Measurements from ENCODE around the gene GMPR2.

Gene GMPR2

GRCh38 chr14:24254630-24255392, 22.1 kb downstream of the GMPR2 start:
- no peak for DNase-seq

GRCh38 chr14:24255438-24255837, 22.7 kb downstream of the GMPR2 start:
- no peak for DNase-seq

DNA sequence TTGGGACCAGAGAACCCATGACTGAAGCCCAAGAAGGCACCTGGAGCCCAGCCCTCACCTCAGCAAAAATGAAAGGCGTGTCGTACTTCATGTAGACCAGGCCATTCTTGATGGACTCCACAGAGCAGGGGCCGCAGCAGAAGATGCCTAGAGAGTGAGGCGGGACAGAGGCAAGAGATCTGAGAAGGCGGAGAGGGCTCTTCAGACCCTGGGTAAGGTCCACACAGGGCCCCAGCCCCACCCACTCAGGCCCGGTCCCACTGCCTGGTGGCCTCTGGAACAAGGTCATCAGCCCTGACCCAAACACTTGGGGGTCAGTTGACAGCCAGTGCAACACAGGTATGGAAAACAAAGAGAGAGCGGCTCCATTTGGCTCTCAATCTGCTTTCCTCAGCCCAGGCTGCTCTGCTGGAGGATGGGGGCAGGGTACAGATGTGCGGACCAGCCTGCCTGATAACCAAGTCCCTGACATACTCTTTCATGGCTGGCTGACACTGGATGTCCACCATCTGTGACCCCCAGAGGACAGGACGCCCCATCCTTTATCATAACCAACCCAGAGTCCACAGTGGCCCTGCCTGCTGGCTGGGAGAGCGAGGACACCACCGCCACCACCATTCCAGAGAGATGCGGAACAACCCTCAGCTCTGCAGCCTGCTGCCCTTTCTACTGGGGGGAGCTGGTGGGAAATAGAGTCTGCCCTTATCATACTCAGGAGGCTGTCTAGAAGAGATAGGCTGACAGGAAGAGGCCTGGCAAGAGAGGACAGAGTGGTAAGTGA, 23.4 kb downstream of the GMPR2 start:
- no peak for DNase-seq

GRCh38 chr14:24256960-24257359, 24.2 kb downstream of the GMPR2 start:
- no peak for DNase-seq

DNA sequence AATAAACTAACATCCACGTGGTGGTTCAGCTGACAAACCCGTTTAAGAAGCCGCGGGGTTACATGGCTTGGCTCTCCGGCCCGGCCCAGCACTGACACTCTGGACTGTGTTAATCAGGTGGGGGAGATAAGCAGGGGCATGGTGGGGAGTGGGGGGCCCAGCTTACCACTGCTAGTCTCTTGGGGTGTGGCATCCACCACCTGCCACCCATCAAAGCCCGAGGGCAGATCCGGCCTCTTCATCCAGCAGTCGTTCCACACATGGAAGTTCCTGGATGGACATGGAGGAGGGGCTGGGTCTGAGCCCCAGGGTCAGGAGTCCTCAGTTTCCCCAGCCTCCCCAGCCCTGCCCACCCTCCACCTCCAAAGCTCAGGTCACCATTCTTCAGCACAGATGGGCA, 25.4 kb downstream of the GMPR2 start:
- no peak for DNase-seq

DNA sequence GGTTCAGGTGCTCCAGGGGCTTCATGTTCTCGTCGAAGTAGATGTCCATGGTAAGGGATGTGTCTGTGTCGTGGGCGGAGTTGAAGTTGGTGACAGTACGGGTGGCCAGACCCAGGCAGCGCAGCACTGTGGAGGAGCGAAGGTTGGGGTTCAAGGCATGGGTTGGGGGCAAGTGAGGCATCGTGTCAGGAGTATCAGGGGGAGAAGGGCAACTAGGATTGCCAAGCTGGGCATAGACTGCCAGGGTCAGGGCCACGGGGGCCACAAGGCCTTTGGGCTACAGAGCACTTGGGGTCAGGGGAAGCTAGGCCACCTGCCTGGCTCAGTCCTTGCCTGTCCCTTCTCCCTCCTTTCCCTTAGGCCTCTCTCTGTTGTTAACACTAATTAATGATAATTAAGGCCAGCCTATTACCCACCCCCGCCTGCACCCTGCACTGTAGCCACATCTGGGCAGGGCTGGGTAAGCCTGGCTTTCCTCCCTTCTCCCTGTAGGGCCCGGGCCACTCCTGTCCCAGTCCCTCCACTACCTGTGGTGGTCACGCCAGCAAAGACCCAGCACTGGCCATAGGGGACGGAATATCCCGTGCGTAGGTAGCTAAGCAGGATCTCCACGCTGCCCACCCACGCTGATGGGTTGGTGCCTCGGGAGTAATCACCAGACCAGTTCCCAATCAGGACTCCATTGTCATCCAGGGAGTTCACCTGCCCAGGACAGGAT, 26.0 kb downstream of the GMPR2 start:
- DNase-seq: no peak

DNA sequence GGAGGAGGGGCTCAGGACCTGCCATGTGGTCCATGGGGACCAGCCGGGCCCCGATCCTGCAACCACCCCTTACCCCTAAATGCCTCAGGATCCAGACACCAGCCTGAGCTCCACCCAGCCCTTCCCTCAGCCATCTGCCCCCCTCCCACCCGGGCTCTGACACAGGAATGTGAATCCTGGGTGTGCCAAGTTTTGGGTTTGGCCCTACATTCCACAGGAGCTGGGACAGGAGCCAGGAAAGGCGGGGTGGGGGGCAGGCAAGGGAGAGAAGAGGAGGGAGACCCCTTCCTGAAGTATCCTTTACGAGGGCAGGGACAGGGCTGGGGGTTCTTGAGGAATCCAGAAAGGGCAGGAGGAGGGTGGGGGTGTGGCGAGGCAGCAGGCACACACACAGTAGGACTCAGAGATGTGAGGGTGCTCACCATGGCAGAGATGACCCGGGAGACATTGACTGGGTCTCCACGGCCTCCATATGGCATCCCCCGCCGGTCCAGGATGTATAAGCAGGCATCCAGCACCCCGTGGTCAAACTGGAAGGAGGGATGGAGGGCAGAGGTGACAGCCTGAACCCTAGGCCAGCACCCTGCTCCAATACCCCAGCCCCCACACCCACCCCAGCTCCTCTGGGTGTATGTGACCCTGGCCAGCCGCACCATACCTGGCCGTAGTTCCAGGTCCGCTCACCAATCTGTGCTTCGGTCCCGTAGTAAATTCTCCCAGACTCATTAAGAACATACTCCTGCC, 26.7 kb downstream of the GMPR2 start:
- DNase-seq: no peak

DNA sequence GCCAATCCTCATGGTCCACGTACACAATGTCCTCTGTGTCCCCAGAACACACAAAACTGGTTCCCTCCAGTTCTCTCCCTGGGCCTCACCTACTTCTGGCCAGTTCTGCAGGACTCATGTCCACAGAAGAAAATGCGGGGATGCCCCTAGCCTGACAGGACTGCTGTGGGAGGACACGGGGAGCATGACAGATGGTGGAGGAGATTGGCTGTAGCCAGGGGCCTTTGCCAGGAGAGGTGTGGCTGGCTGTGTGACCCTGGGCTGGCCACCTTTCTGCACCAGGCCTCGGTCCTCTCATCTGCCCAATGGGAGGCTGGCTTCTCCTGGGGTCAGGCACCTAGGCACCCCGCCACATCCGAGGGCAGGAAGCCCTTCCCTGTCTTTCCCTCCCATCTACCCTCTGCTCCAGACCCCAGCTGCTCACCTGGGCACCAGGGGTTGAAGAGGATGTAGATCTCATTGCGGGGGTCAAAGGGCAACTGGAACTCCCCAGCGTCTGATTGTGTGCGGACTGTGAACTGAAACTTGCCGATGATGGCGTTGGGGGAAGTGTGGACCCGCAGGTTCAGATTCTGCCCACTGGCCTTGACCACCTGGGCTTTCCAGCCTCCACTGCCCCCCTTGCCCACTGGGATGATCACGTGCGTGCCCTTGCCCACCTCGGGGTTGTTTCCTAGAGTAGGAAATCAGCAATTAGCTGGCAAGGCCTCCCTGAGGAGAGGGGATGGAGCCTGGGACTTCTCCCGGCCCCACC, 27.5 kb downstream of the GMPR2 start:
- no peak for DNase-seq

- DNase-seq: no peak
Observed at GRCh38 chr14:24260780-24261157, 28.0 kb downstream of the GMPR2 start.

DNA sequence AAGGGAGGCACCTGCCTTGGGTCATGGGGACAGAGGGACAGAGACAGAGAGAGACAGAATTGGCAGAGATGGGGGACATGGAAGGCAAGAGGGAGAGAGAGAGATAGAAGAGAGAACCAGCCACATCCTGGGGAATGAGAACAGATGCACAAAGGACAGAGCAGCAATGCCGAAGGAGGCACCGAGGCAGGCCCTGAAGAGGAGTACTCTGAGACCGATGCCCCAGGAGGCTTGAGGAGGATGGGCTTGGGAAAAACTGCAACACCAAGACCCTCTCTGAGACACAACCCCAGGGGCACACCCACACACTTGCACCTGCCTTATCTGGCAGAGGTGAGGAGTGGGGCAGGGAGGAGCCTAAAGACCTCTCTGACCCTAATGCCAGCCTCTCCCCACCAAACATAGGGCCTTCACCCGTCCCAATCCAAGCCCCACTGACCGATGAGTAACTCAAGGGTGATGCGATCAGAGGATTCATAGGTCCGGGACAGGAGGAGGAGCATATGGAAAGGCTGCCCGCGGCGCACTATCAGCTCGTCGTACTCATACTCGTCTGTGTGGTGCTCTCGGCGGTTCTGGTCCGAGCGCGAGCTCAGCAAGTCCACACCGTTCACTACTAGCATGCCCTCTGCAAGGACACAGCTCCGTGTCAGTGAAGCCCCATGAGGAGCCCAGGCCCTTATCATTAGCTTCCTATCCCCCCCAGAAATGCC, 28.7 kb downstream of the GMPR2 start:
- DNase-seq: no peak

DNA sequence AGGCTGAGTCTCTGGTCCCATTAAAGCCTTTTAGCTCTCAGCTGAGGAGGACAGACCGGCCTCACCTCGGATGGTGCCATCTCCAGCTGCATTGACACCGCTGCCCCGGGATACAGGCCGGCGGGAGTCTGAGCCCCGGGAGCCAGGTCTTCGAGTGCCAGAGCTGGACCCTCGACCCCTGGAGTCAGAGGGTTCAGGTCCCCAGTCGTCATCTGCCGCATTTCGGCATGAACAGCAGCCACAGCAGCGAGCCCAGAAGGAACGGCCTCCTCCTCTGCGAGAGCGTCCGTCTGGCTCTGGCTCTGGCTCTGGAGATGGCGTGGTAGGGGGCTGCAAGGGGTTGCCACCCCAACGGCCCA, 29.2 kb downstream of the GMPR2 start:
- no peak for DNase-seq

DNA sequence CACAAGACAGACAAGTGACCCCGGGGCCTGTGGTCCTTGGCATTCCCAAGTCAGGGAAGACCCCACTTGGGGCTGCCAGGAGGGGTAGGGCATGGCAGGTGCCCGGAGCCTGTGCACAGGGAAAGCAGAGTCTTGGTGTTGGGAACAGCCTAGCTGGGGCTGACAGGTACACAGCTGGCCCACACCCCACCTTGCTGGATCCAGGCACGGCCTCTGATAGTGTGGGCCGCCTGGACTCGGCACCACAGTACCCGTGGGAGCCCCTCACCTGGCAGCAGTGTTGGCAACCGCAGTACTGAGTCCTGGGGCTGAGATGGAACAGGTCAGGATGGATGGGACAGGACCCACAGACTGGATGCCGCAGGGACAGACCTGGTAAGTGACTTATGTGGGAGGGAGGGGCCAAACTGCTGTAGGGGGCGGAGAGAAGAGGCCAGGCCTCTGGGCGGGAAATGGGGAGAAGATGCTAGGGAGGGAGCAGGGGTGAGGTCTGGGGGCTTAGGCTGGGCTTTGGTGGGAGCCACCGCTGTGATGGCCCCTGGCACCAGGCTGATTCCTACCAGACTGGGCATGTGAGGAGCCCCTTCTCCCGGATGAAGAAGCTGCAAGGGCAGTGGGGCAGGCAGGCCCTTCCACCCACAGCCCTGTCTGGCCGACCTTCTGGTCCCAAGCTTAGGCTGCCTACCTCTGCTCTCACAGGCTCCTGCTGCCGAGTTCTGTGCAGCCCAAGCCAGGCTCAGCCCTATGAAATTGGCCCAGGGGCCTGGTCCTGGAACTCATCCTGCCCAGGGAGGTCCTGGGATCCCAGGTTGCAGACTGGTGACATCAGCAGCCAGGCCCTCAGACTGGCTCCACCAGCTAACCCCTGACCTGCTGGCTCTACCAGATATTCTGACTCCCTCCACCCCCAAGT, 30.3 kb downstream of the GMPR2 start, which contains the start of gene TGM1:
TGM1 (minus strand) TSS at position 357 of the 913 bp plus-strand sequence. CDS start 825 bp downstream, outside the sequence.
- no peak for DNase-seq

DNA sequence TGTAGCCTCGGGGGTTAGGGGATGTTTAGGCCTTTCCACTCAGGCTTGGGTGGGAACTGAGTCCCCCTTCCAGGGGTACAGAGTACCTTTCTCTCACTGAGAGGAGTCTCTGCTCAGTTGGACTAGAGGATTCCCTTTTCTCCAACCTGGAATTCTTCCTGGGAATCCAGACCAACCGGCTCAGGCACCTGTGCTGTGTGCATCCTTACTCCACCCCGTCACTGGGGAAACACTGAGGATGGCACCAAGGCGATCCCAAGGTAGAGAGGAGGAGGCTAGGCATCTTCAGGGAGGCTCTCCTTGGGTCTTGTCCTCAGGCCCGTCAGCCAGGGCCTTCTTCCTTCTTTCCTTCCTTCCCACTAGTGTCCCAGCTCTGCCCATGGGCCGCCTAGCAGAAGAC, 31.1 kb downstream of the GMPR2 start:
- DNase-seq: no peak

GRCh38 chr14:24264298-24264697, 31.6 kb downstream of the GMPR2 start:
- DNase-seq: no peak

DNA sequence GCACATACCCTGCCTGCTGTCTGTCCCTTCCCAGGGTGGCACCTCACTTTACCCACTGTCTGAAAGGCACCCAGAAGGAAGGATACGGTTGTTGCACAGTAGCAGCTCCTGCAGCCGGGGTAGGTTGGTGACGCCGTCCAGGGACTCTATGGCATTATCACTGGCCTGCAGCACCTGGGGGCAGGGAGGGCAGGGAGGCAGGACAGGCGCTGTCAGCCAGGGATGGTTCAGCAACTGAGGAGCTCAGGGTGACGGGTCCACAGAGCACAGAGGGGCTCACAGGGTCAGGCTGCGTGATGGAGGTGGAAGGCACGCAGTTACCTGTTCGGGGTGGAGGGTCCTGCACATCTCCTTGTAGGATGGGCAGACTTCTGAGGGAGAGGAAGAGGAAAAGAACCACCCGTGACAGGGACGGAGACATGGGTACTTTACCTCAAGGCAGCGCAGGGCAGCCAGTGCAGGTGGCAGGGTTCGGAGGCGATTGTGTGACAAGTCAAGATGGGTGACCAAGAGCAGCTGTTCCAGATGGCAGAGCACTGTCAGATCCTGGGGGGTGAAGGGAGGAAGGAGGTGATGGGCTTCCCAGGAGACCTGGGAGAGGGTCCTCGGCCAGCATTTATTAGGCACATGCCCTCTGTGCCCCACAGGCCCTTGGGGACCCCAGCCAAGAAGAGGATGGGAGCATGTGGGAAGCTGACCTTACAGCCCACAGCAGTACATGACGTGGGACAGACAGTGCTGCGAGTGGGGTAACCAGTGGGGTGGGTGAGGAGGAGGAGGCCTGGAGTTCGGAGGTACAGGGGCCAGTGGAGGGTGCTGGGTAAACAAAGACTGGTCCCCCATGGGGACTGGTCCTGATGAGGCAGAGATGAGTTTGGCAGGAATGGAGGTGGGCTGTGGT, 33.9 kb downstream of the GMPR2 start:
- no peak for DNase-seq

DNA sequence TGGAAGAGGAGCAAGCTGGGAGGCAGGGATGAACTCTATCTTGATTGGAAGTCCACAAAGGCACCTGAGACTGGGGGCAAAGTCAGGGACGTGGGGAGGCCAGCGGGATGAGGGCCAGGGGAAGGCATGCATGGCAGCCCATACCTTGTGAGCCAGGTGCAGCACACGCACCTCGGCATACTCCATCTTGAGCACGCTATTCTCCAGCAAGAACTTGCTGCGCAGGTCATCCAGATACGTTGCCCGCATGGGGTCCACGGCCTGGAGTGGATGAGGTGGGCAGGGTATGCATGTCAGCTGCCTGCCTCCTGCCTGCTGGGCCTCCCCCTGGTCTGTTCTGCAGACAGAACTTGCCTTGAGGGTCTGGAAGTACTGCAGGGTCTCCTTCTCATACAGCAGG, 34.8 kb downstream of the GMPR2 start:
- DNase-seq: no peak

GRCh38 chr14:24268225-24268624, 35.5 kb downstream of the GMPR2 start:
- no peak for DNase-seq

DNA sequence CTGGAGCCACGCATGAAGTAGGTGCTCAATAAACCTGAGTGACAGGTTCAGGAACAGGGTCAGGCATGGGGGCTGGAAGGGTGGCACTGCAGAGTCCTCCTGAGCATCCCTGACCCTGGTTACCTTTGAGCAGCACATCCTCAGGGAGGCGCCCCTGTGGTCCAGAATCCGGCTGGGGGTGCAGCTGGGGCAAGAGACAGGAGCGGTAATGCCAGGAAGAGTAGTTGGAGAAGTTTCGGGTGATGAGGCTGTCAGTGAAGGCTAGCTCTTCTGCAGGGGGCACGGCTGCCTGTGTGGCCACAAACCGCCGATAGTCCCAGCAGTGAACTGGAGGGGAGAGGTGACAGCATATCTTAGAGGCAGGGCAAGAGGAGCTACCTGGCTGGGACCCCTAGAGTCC, 36.6 kb downstream of the GMPR2 start:
- no peak for DNase-seq

- no peak for DNase-seq
Observed at GRCh38 chr14:24269910-24270536, 37.3 kb downstream of the GMPR2 start.
